Measurements from ENCODE around the gene OTULIN.

OTULIN gene

DNA sequence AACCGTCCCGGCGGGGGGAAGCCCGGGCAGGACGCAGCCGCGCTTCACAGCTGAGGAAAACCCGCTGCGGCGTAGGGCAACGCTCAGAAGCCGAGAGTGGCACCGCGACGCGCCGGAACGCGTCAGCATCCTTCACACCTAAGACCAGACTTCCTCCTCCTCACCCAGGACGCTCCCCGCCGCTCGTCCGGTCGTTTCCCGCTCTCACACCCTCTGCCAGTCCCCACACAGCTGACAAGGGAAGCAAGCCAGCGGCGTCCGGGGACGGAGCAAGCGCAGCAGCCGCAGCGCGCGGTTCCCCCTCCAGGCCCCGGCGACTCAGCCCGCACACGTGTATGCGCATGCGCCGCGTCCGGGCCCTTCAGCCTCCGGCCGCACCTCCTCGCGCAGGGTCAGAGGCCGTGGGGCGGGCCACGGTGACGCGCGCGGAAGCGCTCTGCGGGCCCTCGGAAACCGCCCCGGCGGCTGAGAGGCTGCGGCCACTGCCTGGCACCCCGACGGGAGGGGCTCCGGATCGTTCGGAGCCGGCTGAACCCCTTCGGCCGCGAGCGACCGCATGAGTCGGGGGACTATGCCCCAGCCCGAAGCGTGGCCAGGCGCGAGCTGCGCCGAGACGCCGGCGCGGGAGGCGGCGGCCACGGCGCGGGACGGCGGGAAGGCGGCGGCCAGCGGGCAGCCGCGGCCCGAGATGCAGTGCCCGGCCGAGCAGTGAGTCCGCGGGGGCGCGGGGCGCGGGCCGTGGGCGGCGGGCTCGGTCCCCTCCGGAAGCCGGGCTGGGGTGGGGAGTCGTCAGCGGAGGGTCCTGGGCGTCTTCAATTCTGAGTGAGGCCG is at the start of gene OTULIN:
OTULIN (plus strand) TSS at position 449 of the 831 bp plus-strand sequence; CDS start at position 557, 108 bp downstream.
- peak; percentile 91 for DNase-seq

DNA sequence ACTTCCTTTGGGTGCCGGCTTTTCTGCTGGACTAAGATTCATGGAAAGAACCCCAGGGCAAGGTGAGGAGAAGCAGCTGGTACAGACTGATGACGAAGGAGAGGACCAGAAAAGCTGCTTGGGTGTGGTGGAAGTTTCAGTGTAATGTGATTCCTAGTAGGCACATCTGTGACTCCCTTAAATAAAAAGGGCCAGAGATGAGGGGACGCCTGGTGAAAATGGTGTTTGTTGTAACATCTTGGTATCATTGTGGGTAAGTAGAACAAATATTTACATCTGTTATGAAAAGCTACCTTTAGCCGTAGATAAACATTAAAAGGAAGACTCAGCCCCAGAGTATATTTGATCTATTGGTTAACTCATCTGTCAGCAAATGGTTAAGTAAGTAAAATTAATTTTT is 49.2 kb upstream of the OTULIN start:
- no peak for DNase-seq

- no peak for DNase-seq
These were observed 47.1 kb upstream of the OTULIN start for GRCh38 chr5:14617441-14617840.

DNA sequence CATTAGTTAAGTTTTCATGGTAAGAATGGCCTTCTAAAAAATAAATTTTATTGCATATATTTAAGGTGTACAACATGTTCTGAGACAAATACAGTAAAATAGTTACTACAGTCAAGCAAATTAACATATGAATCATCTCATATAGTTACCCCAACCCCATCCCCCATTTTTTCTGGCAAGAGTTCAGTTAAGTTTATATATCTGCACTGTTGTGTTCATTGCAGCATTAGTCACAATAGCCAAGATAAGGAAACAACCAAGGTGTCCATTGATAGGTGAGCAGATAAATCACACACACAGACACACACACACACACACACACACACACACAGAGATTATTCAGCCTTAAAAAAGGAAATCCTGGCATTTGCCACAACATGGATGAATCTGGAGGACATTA is 37.2 kb upstream of the OTULIN start:
- DNase-seq, result no peak

- DNase-seq, result peak; percentile 42
These were observed 36.2 kb upstream of the OTULIN start for GRCh38 chr5:14628346-14628745.

GRCh38 chr5:14630671-14631070 is 33.8 kb upstream of the OTULIN start:
- peak; percentile 14 for DNase-seq

DNA sequence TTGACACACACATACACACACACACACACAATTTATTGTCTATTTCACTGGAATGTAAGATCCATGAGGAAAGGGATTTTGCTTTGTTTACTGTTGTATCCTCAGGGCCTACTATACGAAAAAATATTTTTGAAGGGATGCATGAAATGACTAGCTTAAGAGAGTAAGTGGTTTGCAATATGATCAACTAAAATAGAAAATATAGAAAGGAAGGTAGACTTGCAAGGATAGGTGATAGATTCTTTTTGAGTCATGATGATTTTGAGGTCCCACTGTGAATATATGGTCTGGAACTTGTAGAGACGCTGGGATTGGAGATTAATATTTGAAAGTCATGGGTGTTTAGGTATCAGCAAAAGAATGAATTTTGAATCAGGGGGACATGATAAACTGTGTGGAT is 28.9 kb upstream of the OTULIN start:
- no peak for DNase-seq

DNA sequence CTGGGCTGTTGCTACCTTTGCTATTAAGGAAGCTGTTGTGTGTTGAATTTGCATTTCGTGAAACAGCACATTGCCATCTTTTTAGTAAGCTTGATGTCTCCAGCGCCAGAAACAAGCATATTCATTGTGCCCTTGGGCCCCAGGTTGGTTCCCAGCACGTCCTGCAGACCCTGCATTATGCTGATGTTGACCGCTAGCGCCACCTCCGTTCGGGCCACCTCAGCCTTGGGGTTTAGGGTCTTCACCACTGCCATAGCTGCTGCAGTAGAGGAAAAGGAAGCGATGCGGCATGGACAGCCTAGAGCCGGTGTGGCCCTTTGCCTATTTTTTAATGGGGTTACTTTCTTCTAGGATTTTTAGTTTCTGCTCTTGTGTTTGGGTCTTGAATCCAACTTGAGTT is 23.8 kb upstream of the OTULIN start:
- no peak for DNase-seq

DNA sequence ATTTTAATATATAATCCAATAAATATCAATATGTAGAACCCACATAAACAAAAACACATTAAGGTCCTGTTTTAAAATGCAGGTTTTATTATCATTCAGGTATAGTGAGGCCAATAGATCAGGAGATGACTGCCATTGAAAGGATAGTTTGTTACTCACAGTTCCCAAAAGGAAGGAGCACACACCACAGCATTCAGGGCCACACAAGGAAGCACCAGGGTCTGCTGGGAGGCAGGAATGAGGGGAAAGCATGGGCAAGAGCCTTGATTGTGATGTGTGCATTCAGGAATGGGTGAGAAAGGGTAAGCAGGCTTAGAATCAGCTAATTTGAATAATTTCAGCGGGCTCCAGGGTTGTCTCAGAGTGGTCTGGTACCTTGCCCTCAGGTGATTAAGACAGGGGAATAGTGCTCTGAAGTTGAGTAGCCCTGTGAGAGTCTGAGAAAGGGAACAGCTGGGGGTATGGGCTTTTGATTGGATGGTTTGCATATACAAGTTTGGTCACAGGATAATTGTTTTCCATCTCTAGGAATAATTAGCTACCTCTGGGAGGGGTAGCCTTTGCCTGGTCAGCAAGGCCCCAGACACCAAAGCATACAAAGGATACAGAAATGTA is 19.8 kb upstream of the OTULIN start:
- DNase-seq, result no peak

DNA sequence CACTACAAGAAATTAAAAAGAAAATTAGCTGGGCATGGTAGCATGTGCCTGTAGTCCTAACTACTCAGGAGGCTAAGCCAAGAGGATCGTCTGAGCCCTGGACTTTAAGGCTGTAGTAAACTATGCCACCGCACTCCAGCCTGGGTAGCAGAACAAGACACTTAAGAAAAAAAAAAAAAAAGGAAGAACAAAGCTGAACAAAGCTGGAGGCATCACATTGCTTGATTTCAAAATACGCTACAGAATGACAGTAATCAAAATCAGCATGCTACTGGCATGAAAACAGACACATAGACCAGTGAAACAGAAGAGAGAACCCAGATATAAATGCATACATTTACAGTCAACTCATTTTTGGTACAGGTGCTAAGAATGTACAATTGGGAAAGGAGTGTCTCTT is 14.5 kb upstream of the OTULIN start:
- peak; percentile 36 for DNase-seq

DNA sequence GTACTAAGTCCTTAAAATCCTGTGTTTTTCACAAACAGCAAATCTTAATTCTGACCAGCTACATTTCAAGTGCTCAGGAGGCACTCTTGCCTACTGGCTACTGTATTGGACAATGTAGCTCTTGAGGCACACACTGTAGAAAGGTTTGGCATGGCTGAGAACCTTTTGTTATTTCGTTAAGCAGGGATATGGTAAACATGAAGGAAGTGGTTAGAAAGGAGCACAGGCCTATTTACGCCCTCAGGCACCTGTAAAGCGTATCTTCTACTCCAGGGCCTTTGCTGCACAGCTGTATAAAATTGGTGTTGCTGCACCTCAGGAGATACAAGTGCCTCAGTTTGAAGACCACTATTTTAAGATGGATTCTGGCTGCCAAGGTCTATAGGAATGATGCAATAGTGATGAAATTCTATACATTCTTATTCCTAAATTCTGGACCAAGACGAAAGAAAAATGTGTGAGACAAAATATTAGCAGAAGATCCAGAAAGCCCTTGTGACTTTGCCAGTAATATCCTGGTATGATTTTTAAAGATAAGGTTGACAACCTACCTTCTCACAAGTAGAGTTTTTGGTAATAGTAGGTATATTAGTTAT is 9.3 kb upstream of the OTULIN start:
- no peak for DNase-seq

GRCh38 chr5:14656898-14657297 is 7.6 kb upstream of the OTULIN start:
- DNase-seq, result no peak

DNA sequence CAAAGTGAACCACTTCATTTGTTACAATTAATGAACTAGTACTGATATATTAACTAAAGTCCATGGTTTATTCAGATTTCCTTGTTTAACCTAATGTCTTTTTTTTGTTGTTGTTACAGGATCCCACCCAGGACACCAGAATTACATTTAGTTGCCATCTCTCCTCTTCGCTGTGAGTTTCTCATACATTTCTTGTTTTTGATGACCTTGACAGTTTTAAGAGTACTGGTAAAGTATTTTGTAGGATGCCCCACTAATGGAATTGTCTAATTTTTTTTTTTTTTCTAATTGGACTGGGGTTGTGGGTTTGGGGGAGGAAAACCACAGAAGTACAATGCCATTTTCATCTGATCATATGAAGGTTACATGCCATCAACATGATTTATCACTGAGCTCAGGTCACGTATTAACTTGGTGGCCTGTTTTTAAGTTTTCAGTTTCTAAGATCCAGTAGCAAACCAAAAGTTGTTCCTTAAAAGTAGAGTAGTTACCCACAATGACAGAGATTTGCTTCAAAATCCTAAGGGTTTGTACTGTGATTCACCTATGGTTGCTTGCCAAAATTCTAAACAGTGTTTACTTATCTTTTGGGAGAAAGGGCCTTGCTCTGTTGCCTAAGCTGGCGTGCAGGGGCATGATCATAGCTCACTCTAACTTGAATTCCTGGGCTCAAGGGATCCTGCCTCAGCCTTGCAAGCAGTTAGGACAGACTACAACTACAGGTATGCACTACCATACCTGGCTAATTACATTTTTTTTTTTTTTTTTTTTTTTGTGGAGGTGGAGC is 4.5 kb upstream of the OTULIN start:
- no peak for DNase-seq

GRCh38 chr5:14660833-14661232 is 3.7 kb upstream of the OTULIN start:
- no peak for DNase-seq

GRCh38 chr5:14662721-14663260 is 1.7 kb upstream of the OTULIN start:
- no peak for DNase-seq

DNA sequence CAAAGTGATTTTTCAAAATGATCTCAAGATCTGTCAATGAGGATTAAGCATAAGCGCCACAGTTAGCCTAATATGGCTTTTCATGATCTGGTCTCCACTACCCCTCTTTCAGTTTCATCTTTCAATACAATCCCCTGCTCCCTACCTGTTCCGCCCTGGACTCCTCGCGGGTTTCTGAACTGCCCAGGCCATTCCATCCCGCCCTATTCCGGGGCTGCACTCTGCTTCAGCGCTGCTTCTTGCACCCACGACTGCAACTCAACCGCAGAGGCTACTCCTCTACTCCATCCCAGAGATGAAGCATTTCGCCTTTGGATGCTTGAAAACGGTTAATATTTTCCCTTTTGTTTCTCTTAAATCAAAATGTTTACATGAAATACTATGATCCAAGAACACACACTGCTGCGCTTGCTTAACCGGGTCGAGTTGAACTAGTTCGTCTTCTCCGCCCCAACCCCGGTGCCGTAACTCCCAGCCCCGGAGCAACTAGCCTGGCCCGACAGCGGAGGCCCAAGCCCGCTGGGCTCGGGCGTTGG is 716 bp upstream of the OTULIN start:
- DNase-seq, result no peak

DNA sequence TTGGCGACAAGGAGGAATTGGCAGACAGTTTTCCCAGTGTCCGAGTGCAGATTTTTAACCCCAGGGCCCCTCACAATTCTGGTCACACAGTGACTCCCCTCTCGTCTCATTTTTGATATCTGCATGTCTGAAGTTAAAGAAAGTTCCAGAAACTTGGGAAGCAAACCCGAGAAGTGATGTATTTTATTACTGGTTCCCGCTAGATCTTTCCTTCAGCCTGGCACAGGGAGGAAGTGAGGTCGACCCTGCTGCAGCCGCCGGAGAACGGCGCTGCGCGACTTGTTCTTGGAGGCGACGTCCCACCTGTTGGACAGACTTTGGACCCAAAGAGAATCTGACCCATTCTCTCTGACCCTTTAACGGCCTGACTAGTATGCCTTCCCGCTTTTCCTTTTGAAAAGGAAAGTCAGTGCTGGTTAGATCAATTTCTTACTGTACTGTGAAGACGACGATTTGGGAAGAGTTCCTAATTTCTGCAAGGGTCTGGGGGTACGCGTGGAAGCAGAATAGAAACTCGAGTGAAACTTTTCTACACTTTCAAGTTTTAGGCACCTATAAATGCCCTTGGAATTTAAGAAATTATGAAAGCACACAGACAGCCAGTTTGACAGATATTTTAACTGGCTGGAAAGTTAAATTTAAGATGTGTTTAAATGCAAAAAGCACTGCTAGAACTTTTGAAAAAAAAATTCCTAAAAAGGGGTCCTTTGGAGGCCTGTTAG is 744 bp downstream of the OTULIN start:
- peak; percentile 35 for DNase-seq

DNA sequence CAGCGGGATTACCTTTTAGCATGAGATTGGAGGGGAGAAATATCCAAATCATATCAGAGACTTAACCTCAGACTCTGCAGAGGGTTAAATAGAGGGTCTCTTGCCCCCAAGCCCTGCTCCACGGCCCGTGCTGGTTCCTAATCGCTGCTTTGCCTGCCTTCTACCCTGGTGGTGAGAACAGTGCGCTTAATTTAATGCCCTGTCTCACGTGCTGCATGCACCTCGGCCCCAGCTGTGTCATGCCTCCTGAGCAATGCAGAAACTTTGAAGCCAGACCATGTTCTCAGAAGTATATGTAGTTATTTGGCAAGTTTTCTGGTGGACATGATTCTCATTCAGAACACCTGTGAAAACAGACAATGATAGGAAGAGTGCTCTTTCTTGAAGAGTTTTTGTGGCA is 1.4 kb downstream of the OTULIN start:
- DNase-seq, result no peak

GRCh38 chr5:14666357-14666756 is 1.8 kb downstream of the OTULIN start:
- no peak for DNase-seq

GRCh38 chr5:14667290-14667689 is 2.8 kb downstream of the OTULIN start:
- DNase-seq, result no peak

DNA sequence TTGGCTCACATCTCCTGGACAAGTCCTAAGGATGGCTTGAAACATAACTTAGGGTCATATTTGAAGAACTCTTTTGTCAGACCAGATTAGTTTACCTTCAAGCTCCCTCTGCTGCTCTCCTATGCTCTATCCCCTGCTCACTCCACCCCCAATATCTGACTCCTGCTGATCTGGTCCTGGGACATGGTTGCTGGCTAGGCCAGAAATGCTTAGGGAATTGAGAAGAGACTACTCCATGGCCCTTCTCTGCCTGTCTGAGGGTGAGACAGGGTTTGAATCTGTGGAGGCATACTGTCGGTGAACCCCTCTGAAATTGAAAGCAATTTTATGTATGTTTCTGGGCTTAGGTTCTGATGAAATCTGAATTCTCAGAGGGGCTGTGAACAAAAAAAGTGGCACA is 3.3 kb downstream of the OTULIN start:
- no peak for DNase-seq

- no peak for DNase-seq
These were observed 3.7 kb downstream of the OTULIN start for GRCh38 chr5:14668181-14668591.
